ENCODE measurements around the gene ASB6. TPM values are rescaled to one million over a fixed set of nuclear protein-coding genes. Genes with fewer than 3 reads are reported as not detected.

The ASB6 gene
- total RNA-seq, 2 donors from 2014 or later, result 15.8 to 18.5 TPM

- Histone ChIP-seq H3K9me3 (no peaks in the 10 kb centered on the region), H3K36me3 (no peaks in the 10 kb centered on the region), H3K9ac (ENCODE audit: low read depth in 2 of 2, low read length in 2 of 2) (no peak overlapping the region), H3K27me3 (no peaks in the 10 kb centered on the region), H3K4me1 (no peaks in the 10 kb centered on the region), H3K27ac (no peak overlapping the region), H3K4me3 (no peak overlapping the region)
- TF ChIP-seq CTCF (IDR thresholded peaks at IDR 0.05), result no peak
- no peak for DNase-seq
- intact Hi-C loops (cut with DNase I), result no loop called here
Measured at GRCh38 chr9:129685220-129685932, 43.4 kb upstream of the ASB6 start.

GRCh38 chr9:129682381-129682780 is 40.4 kb upstream of the ASB6 start:
- Histone ChIP-seq H3K4me1 (no peaks in the 10 kb centered on the region), H3K9ac (ENCODE audit: low read depth in 2 of 2, low read length in 2 of 2) (no peak overlapping the region), H3K36me3 (no peaks in the 10 kb centered on the region), H3K27ac (no peak overlapping the region), H3K9me3 (no peaks in the 10 kb centered on the region), H3K4me3 (no peak overlapping the region), H3K27me3 (no peaks in the 10 kb centered on the region)
- TF ChIP-seq CTCF (IDR thresholded peaks at IDR 0.05), result no peak
- intact Hi-C loops (cut with DNase I), result no loop called here
- peak; percentile 85 for DNase-seq

- no peak for DNase-seq
- Histone ChIP-seq H3K4me3 (no peak overlapping the region), H3K27ac (no peak overlapping the region), H3K27me3 (no peaks in the 10 kb centered on the region), H3K36me3 (no peaks in the 10 kb centered on the region), H3K4me1 (no peaks in the 10 kb centered on the region), H3K9me3 (no peaks in the 10 kb centered on the region), H3K9ac (ENCODE audit: low read depth in 2 of 2, low read length in 2 of 2) (no peak overlapping the region)
- intact Hi-C loops (cut with DNase I), result no loop called here
- no peak for TF ChIP-seq CTCF (IDR thresholded peaks at IDR 0.05)
Measured at GRCh38 chr9:129681924-129682323, 40.0 kb upstream of the ASB6 start.

GRCh38 chr9:129679537-129679936 is 37.6 kb upstream of the ASB6 start:
- intact Hi-C loops (cut with DNase I), result no loop called here

GRCh38 chr9:129678844-129679243 is 36.9 kb upstream of the ASB6 start:
- no peak for DNase-seq

More at GRCh38 chr9:129679537-129679936, 37.6 kb upstream of the ASB6 start:
- Histone ChIP-seq H3K27me3 (no peaks in the 10 kb centered on the region), H3K27ac (no peak overlapping the region), H3K9me3 (no peaks in the 10 kb centered on the region), H3K9ac (ENCODE audit: low read depth in 2 of 2, low read length in 2 of 2) (no peak overlapping the region), H3K36me3 (no peaks in the 10 kb centered on the region), H3K4me1 (no peaks in the 10 kb centered on the region), H3K4me3 (no peak overlapping the region)
- no peak for DNase-seq
- no peak for TF ChIP-seq CTCF (IDR thresholded peaks at IDR 0.05)

More at GRCh38 chr9:129678844-129679243, 36.9 kb upstream of the ASB6 start:
- intact Hi-C loops (cut with DNase I), result no loop called here
- no peaks in the 10 kb centered on the region for H3K9me3 ChIP-seq
- no peak overlapping the region for H3K9ac ChIP-seq (ENCODE audit: low read depth in 2 of 2, low read length in 2 of 2)
- TF ChIP-seq CTCF (IDR thresholded peaks at IDR 0.05), result no peak
- H3K4me3 ChIP-seq, result no peak overlapping the region
- no peaks in the 10 kb centered on the region for H3K4me1 ChIP-seq
- no peak overlapping the region for H3K27ac ChIP-seq
- H3K36me3 ChIP-seq, result no peaks in the 10 kb centered on the region
- H3K27me3 ChIP-seq, result no peaks in the 10 kb centered on the region
